Lower leg skin (tissue), 4 donors: Measurements from ENCODE around the gene RRAGD. TPM values are rescaled to one million over a fixed set of nuclear protein-coding genes. Genes with fewer than 3 reads are reported as not detected.

Experiments
- DNase-seq, 2 donors: peaks; one replicate each; pipeline ENCODE4 v3.0.0-alpha.2; 2019; ENCODE audit warnings: low spot score in 2 of 2
- H3K4me3 ChIP-seq: fragments of 200-600 bp; sonication (generic); 2 replicates; pipeline ENCODE4 v1.5.1; 2017; ENCODE audit warnings: mild to moderate bottlenecking, low read depth; ENCODE audit not compliant: poor library complexity, severe bottlenecking
- CTCF ChIP-seq, 3 donors: fragments of 450-650 bp; IDR thresholded peaks; one replicate each; pipeline ENCODE4 v1.5.1; 2016; ENCODE audit warnings: antibody characterized with exemption in 3 of 3, mild to moderate bottlenecking in 3 of 3, moderate library complexity in 2 of 3
- POLR2A ChIP-seq, 2 donors: fragments of 450-650 bp; IDR thresholded peaks; one replicate each; pipeline ENCODE4 v1.6.1; 2016 to 2017; ENCODE audit warnings: antibody characterized with exemption in 2 of 2, mild to moderate bottlenecking in 1 of 2, moderate library complexity in 1 of 2
- WGBS, 2 donors: methylation state at CpG; one replicate each; pipeline ENCODE4 v1.1.5; 2018; 5-methylcytosine and 5-hydroxymethylcytosine counted together
- intact Hi-C: fragments of 100-400 bp; cut with DNase I; formaldehyde crosslinking; loops from one replicate; pipeline ENCODE4 v1.15.0; 2023; ENCODE audit warnings: low total_unique reads
- total RNA-seq, 4 donors: library from RNA; depleted of rRNA; stranded (reverse); fragments of >200 nt; gene quantifications; one replicate each; pipeline ENCODE4 v1.1.0, GENCODE V29; 2016

Gene RRAGD
- total RNA-seq, result 10 to 100 TPM; 13.3 to 22.3 (median 20.1) TPM

- WGBS, 2 donors, result 1% methylated on average over 26 to 30 of the region's 85 CpGs
- intact Hi-C loops, result no loop called here
Measured at GRCh38 chr6:89412071-89413005, at the start of gene RRAGD. RRAGD (minus strand) TSS chr6:89412273; CDS start chr6:89411993, 280 bp downstream.

GRCh38 chr6:89460713-89461112 is 48.6 kb upstream of the RRAGD start:
- WGBS, 2 donors, result 77 to 84% methylated on average over 7 of the region's 7 CpGs
- no peak for DNase-seq
- TF ChIP-seq POLR2A (IDR thresholded peaks at IDR 0.05) (no peak), CTCF (IDR thresholded peaks at IDR 0.05) (no peak)
- H3K4me3 ChIP-seq, result no peak overlapping the region
- intact Hi-C loops, result no loop called here

More at GRCh38 chr6:89412071-89413005, at the start of gene RRAGD:
- peak; percentile 74 to 95 for DNase-seq
- peak within 1 kb of the TSS; percentile 82 for H3K4me3 ChIP-seq
- TF ChIP-seq CTCF (IDR thresholded peaks at IDR 0.05) (no peak), POLR2A (IDR thresholded peaks at IDR 0.05) (no peak)

- WGBS, 2 donors, result 63 to 81% methylated on average over 1 of the region's 1 CpG
- TF ChIP-seq CTCF (IDR thresholded peaks at IDR 0.05) (no peak), POLR2A (IDR thresholded peaks at IDR 0.05) (no peak)
- no peak overlapping the region for H3K4me3 ChIP-seq
- DNase-seq, result no peak
- intact Hi-C loops, result no loop called here
Measured at GRCh38 chr6:89459501-89459900, 47.4 kb upstream of the RRAGD start.

- no peak overlapping the region for H3K4me3 ChIP-seq
- DNase-seq, result no peak
- no peak for TF ChIP-seq POLR2A (IDR thresholded peaks at IDR 0.05)
- TF ChIP-seq CTCF (IDR thresholded peaks at IDR 0.05), result no peak
- intact Hi-C loops, result no loop called here
- 62 to 65% methylated on average over 5 of the region's 5 CpGs for WGBS, 2 donors
Measured at GRCh38 chr6:89458704-89459103, 46.6 kb upstream of the RRAGD start.

GRCh38 chr6:89454300-89454699 is 42.2 kb upstream of the RRAGD start:
- no peak for TF ChIP-seq POLR2A (IDR thresholded peaks at IDR 0.05)
- TF ChIP-seq CTCF (IDR thresholded peaks at IDR 0.05), result no peak
- WGBS, 2 donors, result 76 to 82% methylated on average over 2 of the region's 2 CpGs

More at GRCh38 chr6:89454300-89454699, 42.2 kb upstream of the RRAGD start:
- intact Hi-C loops, result no loop called here
- no peak for DNase-seq
- H3K4me3 ChIP-seq, result no peak overlapping the region
